Endothelial cell of umbilical vein (primary cell): ENCODE measurements around the gene COX5A. TPM values are rescaled to one million over a fixed set of nuclear protein-coding genes. Genes with fewer than 3 reads are reported as not detected.

Source experiments
- BruUV-seq: library from RNA; stranded (reverse); fragments of 400-500 nt; replicated peaks from 2 replicates; lab custom pipeline; 2021; lab: Mats Ljungman, UMichigan
- CTCF ChIA-PET: fragments of 300-600, 350-600 bp; sonication (Branson Sonifier 250); formaldehyde crosslinking; loops from one replicate; lab custom pipeline; 2021; ENCODE audit warnings: antibody characterized with exemption, inconsistent platforms; lab: Charles Lee
- POLR2A ChIA-PET: fragments of 300-600, 350-600 bp; sonication (Branson Sonifier 250); formaldehyde crosslinking; loops from one replicate; lab custom pipeline; 2021; ENCODE audit warnings: antibody characterized with exemption, inconsistent platforms; lab: Charles Lee
- DNase-seq: peaks from one replicate; pipeline ENCODE4 v3.0.0-alpha.2; 2011; ENCODE audit warnings: low read depth, low spot score
- FAIRE-seq: peaks from 2 replicates; lab custom pipeline; 2011; peaks lifted over from hg19 to GRCh38; lab: Jason Lieb, UNC
- H2AFZ ChIP-seq: 2 replicates; pipeline ENCODE4 v1.6.0; 2012; ENCODE audit warnings: low read depth, low read length, control low read depth, inconsistent platforms
- H3K27ac ChIP-seq: 2 replicates; pipeline ENCODE4 v1.5.1; 2011; ENCODE audit warnings: low read depth, mild to moderate bottlenecking, control low read depth, low read length, moderate library complexity; ENCODE audit not compliant: insufficient read depth
- H3K27me3 ChIP-seq, 2 experiments: 2 replicates each; pipeline versions ENCODE4 v1.6.0 to v1.6.1; 2011; ENCODE audit warnings: low read length in 2 of 2, mixed read lengths in 1 of 2; ENCODE audit not compliant: control insufficient read depth in 2 of 2, insufficient read depth in 2 of 2
- H3K36me3 ChIP-seq, 2 experiments: 2 replicates in 1 of 2; 3 replicates in 1 of 2; pipeline ENCODE4 v1.5.1; 2011; ENCODE audit warnings: low read length in 2 of 2, mild to moderate bottlenecking in 1 of 2, moderate library complexity in 1 of 2; ENCODE audit not compliant: control insufficient read depth in 2 of 2, insufficient read depth in 2 of 2; ENCODE audit errors: extremely low read depth in 1 of 2
- H3K4me1 ChIP-seq: 3 replicates; pipeline ENCODE4 v1.5.1; 2011; ENCODE audit warnings: mild to moderate bottlenecking, low read length; ENCODE audit not compliant: control insufficient read depth, insufficient read depth; ENCODE audit errors: extremely low read depth
- H3K4me2 ChIP-seq: 2 replicates; pipeline ENCODE4 v1.6.1; 2011; ENCODE audit warnings: low read length, control low read depth, mixed read lengths; ENCODE audit not compliant: insufficient read depth
- H3K4me3 ChIP-seq, 3 experiments: fragments of 200-600 bp in 1 of 3; sonication (generic), shearing (Covaris generic) in 1 of 3; replicated peaks in 1 of 3; 2 replicates each; pipeline ENCODE4 v1.5.1; 2011 to 2016; ENCODE audit warnings: control low read depth in 3 of 3, low read length in 3 of 3, mild to moderate bottlenecking in 2 of 3, inconsistent platforms in 1 of 3, low read depth in 1 of 3, moderate library complexity in 1 of 3; ENCODE audit not compliant: insufficient read depth in 1 of 3
- H3K79me2 ChIP-seq: 2 replicates; pipeline ENCODE4 v1.6.0; 2012; ENCODE audit warnings: low read length, inconsistent platforms; ENCODE audit not compliant: control insufficient read depth, insufficient read depth
- H3K9ac ChIP-seq: replicated peaks from 2 replicates; pipeline ENCODE3; 2011; ENCODE audit warnings: low read length, control low read depth; ENCODE audit not compliant: insufficient read depth; ENCODE audit errors: extremely low read depth
- H3K9me1 ChIP-seq: replicated peaks from 3 replicates; pipeline ENCODE4 v1.6.0; 2011; ENCODE audit warnings: mild to moderate bottlenecking, low read length; ENCODE audit not compliant: control insufficient read depth, insufficient read depth; ENCODE audit errors: extremely low read depth
- H3K9me3 ChIP-seq: replicated peaks from 2 replicates; pipeline ENCODE4 v1.5.1; 2012; ENCODE audit warnings: low read length, inconsistent platforms; ENCODE audit not compliant: control insufficient read depth, insufficient read depth
- H4K20me1 ChIP-seq: replicated peaks from 2 replicates; pipeline ENCODE3; 2011; ENCODE audit warnings: mild to moderate bottlenecking, low read length; ENCODE audit not compliant: control insufficient read depth, insufficient read depth; ENCODE audit errors: extremely low read depth
- EZH2 ChIP-seq: IDR thresholded peaks from 2 replicates; pipeline ENCODE4 v1.6.1; 2012; ENCODE audit warnings: borderline replicate concordance, low read depth, mild to moderate bottlenecking, moderate library complexity, low read length, inconsistent platforms; ENCODE audit not compliant: severe bottlenecking
- POLR2A ChIP-seq: IDR thresholded peaks from 2 replicates; pipeline ENCODE4 v1.6.1; 2012; ENCODE audit warnings: low read depth, mild to moderate bottlenecking, control low read depth, low read length
- POLR2AphosphoS5 ChIP-seq: IDR thresholded peaks from 2 replicates; pipeline ENCODE4 v1.6.1; 2012; ENCODE audit warnings: low read depth, mild to moderate bottlenecking, control low read depth, low read length, moderate library complexity; ENCODE audit not compliant: insufficient read depth
- dilution Hi-C: fragments of 300-500 bp; cut with MboI; formaldehyde crosslinking; loops from one replicate; pipeline ENCODE4 v1.15.0; 2019; ENCODE audit warnings: low sequenced_read_pairs; ENCODE audit not compliant: extremely low pct_ligation_motif_present
- intact Hi-C: fragments of 100-400 bp; cut with micrococcal nuclease; formaldehyde crosslinking; loops from one replicate; pipeline ENCODE4 v1.10.0; 2022
- polyA plus RNA-seq, 4 experiments: library from polyadenylated mRNA; depleted of rRNA in 3 of 4; stranded (reverse) in 3 of 4; unstranded in 1 of 4; fragments of >200 nt; gene quantifications; 2 replicates each; pipeline versions ENCODE4 v1.2.1 to v1.2.3, GENCODE V29; 2011 to 2012; ENCODE audit warnings: missing spikeins in 1 of 4
- total RNA-seq: library from RNA; stranded (reverse); gene quantifications from 2 replicates; pipeline ENCODE4 v1.2.3, GENCODE V29; 2021

COX5A gene
- total and polyA plus RNA-seq, 2 donors (not counting 3 experiments of a cell fraction or from before 2014, with no cell fraction given) = 134 to 220 TPM

GRCh38 chr15:74956648-74957475 is 19.0 kb upstream of the COX5A start, which contains the start of gene RPP25:
Gene RPP25 (minus strand): TSS chr15:74956772. CDS start chr15:74956583, 189 bp downstream.
- H3K79me2 ChIP-seq = peaks cover 15% of the 10 kb centered on the region
- no peaks in the 10 kb centered on the region for H4K20me1 ChIP-seq
- intact Hi-C loops (loop anchor here (1.0 to 2.0 kb wide), 4 partner anchors 18 to 247 kb away; partner anchors contain the start of gene COX5A), dilution Hi-C loops (no loop called here)
- H2AFZ ChIP-seq = peak within 1 kb of the TSS; percentile 93
- no TSS peak for BruUV-seq
- peak within 1 kb of the TSS; percentile 64 for H3K9ac ChIP-seq
- H3K27ac ChIP-seq = peak within 1 kb of the TSS; percentile 46
- CTCF ChIA-PET = interaction anchor here (0.5 to 3.8 kb wide), 16 partner anchors 9 to 351 kb away, joined by 3 to 20 read pairs (median 5); partner anchors contain the start of genes COX5A, CSK, PPCDC and SCAMP5
- no peaks in the 10 kb centered on the region for H3K9me1 ChIP-seq
- no peaks in the 10 kb centered on the region for H3K36me3 ChIP-seq
- H3K4me1 ChIP-seq = peaks cover 58% of the 10 kb centered on the region
- no peaks in the 10 kb centered on the region for H3K9me3 ChIP-seq
- POLR2A ChIA-PET = interaction anchor here (0.5 to 0.7 kb wide), 5 partner anchors 10 to 143 kb away, joined by 3 to 7 read pairs (median 4); no protein-coding TSS in a partner anchor
- TF ChIP-seq POLR2A (peak; percentile 80), POLR2AphosphoS5 (peak; percentile 82), EZH2 (no peak)
- H3K4me3 ChIP-seq = peak within 1 kb of the TSS; percentile 44 to 56 (median 53)
- peaks cover 0 to 3% of the 10 kb centered on the region in 2 experiments for H3K27me3 ChIP-seq
- peak within 1 kb of the TSS; percentile 89 for H3K4me2 ChIP-seq
- DNase-seq (peak; percentile 76), FAIRE-seq (no peak)
